PFSK-1 (cell line): ENCODE results near the gene PAX8.

Experiments used
- TAF1 ChIP-seq: IDR thresholded peaks from 2 replicates; pipeline ENCODE4 v1.6.1; 2012; ENCODE audit warnings: low read length, control low read depth, borderline replicate concordance; ENCODE audit not compliant: insufficient read depth

Gene PAX8

DNA sequence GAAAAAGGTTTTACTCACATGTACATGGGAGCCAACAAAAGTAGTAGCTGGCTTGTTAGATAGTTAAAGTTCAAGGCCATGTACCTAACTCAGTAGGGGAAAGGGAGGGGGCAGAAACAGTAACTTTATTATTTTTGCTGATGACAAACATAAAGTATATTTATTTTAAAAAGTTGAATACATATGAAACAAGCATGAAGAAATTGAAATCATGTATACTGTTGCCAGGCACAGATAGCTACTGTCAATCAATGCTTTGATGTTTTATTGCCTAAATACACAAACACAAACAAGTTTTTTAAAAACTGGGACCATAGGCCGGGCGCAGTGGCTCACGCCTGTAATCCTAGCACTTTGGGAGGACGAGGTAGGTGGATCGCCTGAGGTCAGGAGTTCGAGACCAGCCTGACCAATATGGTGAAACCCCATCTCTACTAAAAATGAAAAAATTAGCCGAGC is 112.5 kb downstream of the PAX8 start:
- no peak for TF ChIP-seq TAF1
